ENCODE data around the gene GFOD1. TPM values are rescaled to one million over a fixed set of nuclear protein-coding genes. Genes with fewer than 3 reads are reported as not detected.

The GFOD1 gene
- polyA plus RNA-seq, 1 of the 3 experiments (the other 2 are of a cell fraction): 1.6 TPM

DNA sequence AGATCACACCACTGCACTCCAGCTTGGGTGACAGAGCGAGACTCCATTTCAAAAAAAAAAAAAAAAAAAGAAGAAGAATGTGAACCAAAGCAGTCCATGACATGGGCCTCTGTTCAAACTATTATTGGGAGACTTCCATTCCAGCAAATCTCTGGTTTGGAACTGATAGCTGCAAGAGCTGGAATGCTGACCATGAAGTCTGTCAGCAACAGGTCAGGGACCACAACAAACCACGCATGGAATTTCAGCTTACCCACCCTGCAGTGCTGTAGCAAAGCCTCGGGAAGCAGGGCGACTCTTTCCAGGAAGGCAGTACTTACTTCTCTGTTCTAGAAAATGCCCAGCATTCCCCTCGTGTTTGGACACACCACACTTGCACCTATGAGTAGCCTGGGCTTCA is 125.0 kb downstream of the GFOD1 start:
- DNase-seq: no peak
- no peak overlapping the region for H3K4me3 ChIP-seq (ENCODE audit: low read depth in 2 of 2, low read length in 1 of 2)
- no peaks in the 10 kb centered on the region for H3K9me2 ChIP-seq
- H3K79me2 ChIP-seq (ENCODE audit: insufficient read depth): no peaks in the 10 kb centered on the region
- H2AFZ ChIP-seq (ENCODE audit: low read depth): no peak overlapping the region
- H3K27me3 ChIP-seq (ENCODE audit: insufficient read depth): no peaks in the 10 kb centered on the region
- ChIA-PET POLR2A (no interaction called here), CTCF (no interaction called here)
- H3K4me1 ChIP-seq (ENCODE audit: control insufficient read depth in 1 of 2, insufficient read depth in 2 of 2, low read depth in 1 of 2, low read length in 1 of 2): peaks cover 3 to 4% of the 10 kb centered on the region in 2 experiments; a peak in 1 of 4 replicates
- H3F3A ChIP-seq (replicated peaks; ENCODE audit: insufficient read depth): no peaks in the 10 kb centered on the region
- no peaks in the 10 kb centered on the region for H3K36me3 ChIP-seq (replicated peaks in 1 of 2; ENCODE audit: control insufficient read depth in 1 of 2, insufficient read depth in 2 of 2, low read length in 1 of 2)
- no peaks in the 10 kb centered on the region for H3K9me3 ChIP-seq
- TF ChIP-seq NRF1 (IDR thresholded peaks at IDR 0.05; ENCODE audit: low read depth, low read length) (no peak), MXI1 (IDR thresholded peaks at IDR 0.05; ENCODE audit: low read depth, low read length) (no peak), TCF12 (IDR thresholded peaks at IDR 0.05) (no peak)
- H3K27ac ChIP-seq (ENCODE audit: low read depth in 2 of 2, low read length in 1 of 2): no peak overlapping the region
- WGBS (ENCODE audit: low lambda C conversion rate): 86% methylated on average over 5 of the region's 5 CpGs
- H3K4me2 ChIP-seq: no peak overlapping the region
- no peak overlapping the region for H3K9ac ChIP-seq
- H4K20me1 ChIP-seq (ENCODE audit: insufficient read depth): no peaks in the 10 kb centered on the region

DNA sequence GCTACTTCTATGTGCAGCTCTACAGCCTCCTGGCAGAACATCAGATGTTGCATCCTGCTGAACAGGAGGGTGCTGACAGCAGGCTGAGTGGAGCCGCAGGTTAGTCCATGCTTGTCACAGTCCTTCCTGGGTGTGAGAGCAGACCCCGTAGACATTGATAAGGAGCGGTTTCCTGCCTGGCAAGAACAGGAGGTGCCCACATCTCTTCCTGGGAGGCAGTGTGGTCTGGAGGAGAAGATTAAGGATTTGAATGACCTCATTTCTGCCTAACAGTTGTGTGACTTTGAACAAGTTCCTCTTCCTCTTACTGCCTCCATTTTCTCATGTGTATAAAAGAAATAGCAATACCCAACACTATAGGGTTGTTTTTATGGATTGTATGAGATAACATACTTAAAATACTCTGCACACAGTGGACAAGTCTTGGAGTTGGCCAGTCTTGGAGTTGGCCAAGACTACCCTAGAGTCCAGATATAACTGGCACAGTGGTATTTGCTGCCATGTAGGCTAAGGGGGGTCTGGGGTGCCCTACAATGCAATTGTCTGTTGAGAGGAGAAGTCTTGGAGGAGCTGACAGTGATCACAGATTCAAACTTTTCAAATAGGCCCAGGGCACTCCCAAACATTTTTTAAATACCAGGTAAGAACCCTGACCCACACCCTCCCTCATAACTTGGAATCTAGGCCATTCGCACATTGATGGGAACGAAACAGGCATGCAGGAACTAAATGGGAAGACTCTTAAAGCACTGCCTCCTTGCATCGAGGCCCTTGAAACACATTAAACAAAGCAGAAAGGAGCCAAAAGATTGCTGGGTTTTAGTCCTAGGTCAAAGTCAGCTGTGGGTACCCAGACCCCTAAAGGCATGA is 126.5 kb downstream of the GFOD1 start:
- peaks cover 11% of the 10 kb centered on the region for H3F3A ChIP-seq (replicated peaks; ENCODE audit: insufficient read depth)
- H3K4me1 ChIP-seq (ENCODE audit: control insufficient read depth in 1 of 2, insufficient read depth in 2 of 2, low read depth in 1 of 2, low read length in 1 of 2): peaks cover 0 to 18% of the 10 kb centered on the region in 2 experiments; a peak in 2 of 4 replicates
- no peaks in the 10 kb centered on the region for H3K36me3 ChIP-seq (replicated peaks in 1 of 2; ENCODE audit: control insufficient read depth in 1 of 2, insufficient read depth in 2 of 2, low read length in 1 of 2)
- no peak for DNase-seq
- H2AFZ ChIP-seq (ENCODE audit: low read depth): no peak overlapping the region
- no peak overlapping the region for H3K4me3 ChIP-seq (ENCODE audit: low read depth in 2 of 2, low read length in 1 of 2)
- H3K9me3 ChIP-seq: no peaks in the 10 kb centered on the region
- H3K27ac ChIP-seq (ENCODE audit: low read depth in 2 of 2, low read length in 1 of 2): no peak overlapping the region
- H4K20me1 ChIP-seq (ENCODE audit: insufficient read depth): no peaks in the 10 kb centered on the region
- no peak overlapping the region for H3K4me2 ChIP-seq
- no peak overlapping the region for H3K9ac ChIP-seq
- no peaks in the 10 kb centered on the region for H3K27me3 ChIP-seq (ENCODE audit: insufficient read depth)
- no peaks in the 10 kb centered on the region for H3K79me2 ChIP-seq (ENCODE audit: insufficient read depth)
- ChIA-PET CTCF (interaction anchor here (0.7 kb wide), 1 partner anchor 39 kb away, joined by 3 read pairs; no protein-coding TSS in a partner anchor), POLR2A (no interaction called here)
- 92% methylated on average over 6 of the region's 6 CpGs for WGBS (ENCODE audit: low lambda C conversion rate)
- no peaks in the 10 kb centered on the region for H3K9me2 ChIP-seq
- TF ChIP-seq, protein P1, sequence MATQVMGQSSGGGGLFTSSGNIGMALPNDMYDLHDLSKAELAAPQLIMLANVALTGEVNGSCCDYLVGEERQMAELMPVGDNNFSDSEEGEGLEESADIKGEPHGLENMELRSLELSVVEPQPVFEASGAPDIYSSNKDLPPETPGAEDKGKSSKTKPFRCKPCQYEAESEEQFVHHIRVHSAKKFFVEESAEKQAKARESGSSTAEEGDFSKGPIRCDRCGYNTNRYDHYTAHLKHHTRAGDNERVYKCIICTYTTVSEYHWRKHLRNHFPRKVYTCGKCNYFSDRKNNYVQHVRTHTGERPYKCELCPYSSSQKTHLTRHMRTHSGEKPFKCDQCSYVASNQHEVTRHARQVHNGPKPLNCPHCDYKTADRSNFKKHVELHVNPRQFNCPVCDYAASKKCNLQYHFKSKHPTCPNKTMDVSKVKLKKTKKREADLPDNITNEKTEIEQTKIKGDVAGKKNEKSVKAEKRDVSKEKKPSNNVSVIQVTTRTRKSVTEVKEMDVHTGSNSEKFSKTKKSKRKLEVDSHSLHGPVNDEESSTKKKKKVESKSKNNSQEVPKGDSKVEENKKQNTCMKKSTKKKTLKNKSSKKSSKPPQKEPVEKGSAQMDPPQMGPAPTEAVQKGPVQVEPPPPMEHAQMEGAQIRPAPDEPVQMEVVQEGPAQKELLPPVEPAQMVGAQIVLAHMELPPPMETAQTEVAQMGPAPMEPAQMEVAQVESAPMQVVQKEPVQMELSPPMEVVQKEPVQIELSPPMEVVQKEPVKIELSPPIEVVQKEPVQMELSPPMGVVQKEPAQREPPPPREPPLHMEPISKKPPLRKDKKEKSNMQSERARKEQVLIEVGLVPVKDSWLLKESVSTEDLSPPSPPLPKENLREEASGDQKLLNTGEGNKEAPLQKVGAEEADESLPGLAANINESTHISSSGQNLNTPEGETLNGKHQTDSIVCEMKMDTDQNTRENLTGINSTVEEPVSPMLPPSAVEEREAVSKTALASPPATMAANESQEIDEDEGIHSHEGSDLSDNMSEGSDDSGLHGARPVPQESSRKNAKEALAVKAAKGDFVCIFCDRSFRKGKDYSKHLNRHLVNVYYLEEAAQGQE (IDR thresholded peaks at IDR 0.05; ENCODE audit: low read depth, low read length): no peak
- TF ChIP-seq JUND (IDR thresholded peaks at IDR 0.05) (no peak), EZH2phosphoT487 (IDR thresholded peaks at IDR 0.05; ENCODE audit: borderline replicate concordance, low read depth) (no peak), FOSL2 (IDR thresholded peaks at IDR 0.05; ENCODE audit: borderline replicate concordance, low read depth) (no peak), GABPA (IDR thresholded peaks at IDR 0.05; ENCODE audit: low read depth) (no peak), FOXM1 (IDR thresholded peaks at IDR 0.05; ENCODE audit: low read depth) (no peak), RCOR1 (IDR thresholded peaks at IDR 0.05; ENCODE audit: low read length) (no peak), GATA2 (CRISPR knock-in tag; IDR thresholded peaks at IDR 0.05) (no peak), RAD21 (IDR thresholded peaks at IDR 0.05; ENCODE audit: low read length) (no peak), CHD2 (IDR thresholded peaks at IDR 0.05; ENCODE audit: low read length, partially characterized antibody) (no peak), NRF1 (IDR thresholded peaks at IDR 0.05; ENCODE audit: low read depth, low read length) (no peak), YY1 (IDR thresholded peaks at IDR 0.05; ENCODE audit: low read depth) (no peak), TEAD4 (IDR thresholded peaks at IDR 0.05; ENCODE audit: borderline replicate concordance, insufficient read depth) (no peak), RFX5 (IDR thresholded peaks at IDR 0.05; ENCODE audit: low read length) (no peak), SIN3A (IDR thresholded peaks at IDR 0.05; ENCODE audit: borderline replicate concordance, low read depth, low read length) (no peak), ELF1 (IDR thresholded peaks at IDR 0.05) (no peak)
- TF ChIP-seq, protein P2, sequence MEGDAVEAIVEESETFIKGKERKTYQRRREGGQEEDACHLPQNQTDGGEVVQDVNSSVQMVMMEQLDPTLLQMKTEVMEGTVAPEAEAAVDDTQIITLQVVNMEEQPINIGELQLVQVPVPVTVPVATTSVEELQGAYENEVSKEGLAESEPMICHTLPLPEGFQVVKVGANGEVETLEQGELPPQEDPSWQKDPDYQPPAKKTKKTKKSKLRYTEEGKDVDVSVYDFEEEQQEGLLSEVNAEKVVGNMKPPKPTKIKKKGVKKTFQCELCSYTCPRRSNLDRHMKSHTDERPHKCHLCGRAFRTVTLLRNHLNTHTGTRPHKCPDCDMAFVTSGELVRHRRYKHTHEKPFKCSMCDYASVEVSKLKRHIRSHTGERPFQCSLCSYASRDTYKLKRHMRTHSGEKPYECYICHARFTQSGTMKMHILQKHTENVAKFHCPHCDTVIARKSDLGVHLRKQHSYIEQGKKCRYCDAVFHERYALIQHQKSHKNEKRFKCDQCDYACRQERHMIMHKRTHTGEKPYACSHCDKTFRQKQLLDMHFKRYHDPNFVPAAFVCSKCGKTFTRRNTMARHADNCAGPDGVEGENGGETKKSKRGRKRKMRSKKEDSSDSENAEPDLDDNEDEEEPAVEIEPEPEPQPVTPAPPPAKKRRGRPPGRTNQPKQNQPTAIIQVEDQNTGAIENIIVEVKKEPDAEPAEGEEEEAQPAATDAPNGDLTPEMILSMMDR (IDR thresholded peaks at IDR 0.05): no peak
- TF ChIP-seq, protein P3, sequence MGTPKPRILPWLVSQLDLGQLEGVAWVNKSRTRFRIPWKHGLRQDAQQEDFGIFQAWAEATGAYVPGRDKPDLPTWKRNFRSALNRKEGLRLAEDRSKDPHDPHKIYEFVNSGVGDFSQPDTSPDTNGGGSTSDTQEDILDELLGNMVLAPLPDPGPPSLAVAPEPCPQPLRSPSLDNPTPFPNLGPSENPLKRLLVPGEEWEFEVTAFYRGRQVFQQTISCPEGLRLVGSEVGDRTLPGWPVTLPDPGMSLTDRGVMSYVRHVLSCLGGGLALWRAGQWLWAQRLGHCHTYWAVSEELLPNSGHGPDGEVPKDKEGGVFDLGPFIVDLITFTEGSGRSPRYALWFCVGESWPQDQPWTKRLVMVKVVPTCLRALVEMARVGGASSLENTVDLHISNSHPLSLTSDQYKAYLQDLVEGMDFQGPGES (IDR thresholded peaks at IDR 0.05; ENCODE audit: low read depth, low read length): no peak
- TF ChIP-seq, protein P4, sequence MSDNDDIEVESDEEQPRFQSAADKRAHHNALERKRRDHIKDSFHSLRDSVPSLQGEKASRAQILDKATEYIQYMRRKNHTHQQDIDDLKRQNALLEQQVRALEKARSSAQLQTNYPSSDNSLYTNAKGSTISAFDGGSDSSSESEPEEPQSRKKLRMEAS (IDR thresholded peaks at IDR 0.05; ENCODE audit: low read depth): no peak
